HepG2 (cell line): Measurements from ENCODE around the gene OLR1. TPM values are rescaled to one million over a fixed set of nuclear protein-coding genes. Genes with fewer than 3 reads are reported as not detected.

Experiments
- CEBPB ChIP-seq: IDR thresholded peaks from 2 replicates; pipeline ENCODE4 v1.6.1; 2011; ENCODE audit warnings: low read depth, low read length, improper control_type of control experiment, borderline replicate concordance
- ELF1 ChIP-seq: sonication (generic); formaldehyde crosslinking; IDR thresholded peaks from 2 replicates; pipeline ENCODE4 v1.4.0; 2020; ENCODE audit warnings: missing genetic modification reagents
- HMG20B ChIP-seq: conservative IDR thresholded peaks from 2 replicates; pipeline ENCODE4 v1.6.1; 2016; ENCODE audit warnings: missing genetic modification reagents, missing compliant biosample characterization
- HNF4A ChIP-seq: sonication (generic); formaldehyde crosslinking; IDR thresholded peaks from 2 replicates; pipeline ENCODE4 v1.4.0; 2020; ENCODE audit warnings: missing genetic modification reagents
- HNF4G ChIP-seq, 2 experiments: sonication (generic) in 1 of 2; formaldehyde crosslinking in 1 of 2; IDR thresholded peaks; 2 replicates each; pipeline versions ENCODE4 v1.4.0 to v1.6.1; 2011 to 2020; ENCODE audit warnings: borderline replicate concordance in 2 of 2, low read depth in 2 of 2, mild to moderate bottlenecking in 2 of 2, low read length in 1 of 2, missing genetic modification reagents in 1 of 2, moderate library complexity in 1 of 2
- KLF6 ChIP-seq: IDR thresholded peaks from 2 replicates; pipeline ENCODE4 v1.8.0; 2016; ENCODE audit warnings: missing biosample characterization, missing genetic modification reagents
- MEIS2 ChIP-seq: sonication (generic); formaldehyde crosslinking; IDR thresholded peaks from 2 replicates; pipeline ENCODE4 v1.9.0; 2021; ENCODE audit warnings: mild to moderate bottlenecking, missing genetic modification reagents
- MIXL1 ChIP-seq: IDR thresholded peaks from 2 replicates; pipeline ENCODE4 v1.6.1; 2016
- NCOR1 ChIP-seq: fragments of 200-600 bp; sonication (generic); IDR thresholded peaks from 2 replicates; pipeline ENCODE4 v1.7.0; 2017; ENCODE audit warnings: antibody characterized with exemption, low read length, borderline replicate concordance
- PLRG1 ChIP-seq: fragments of 450-650 bp; conservative IDR thresholded peaks from 2 replicates; pipeline ENCODE4 v1.6.1; 2016
- SETDB1 ChIP-seq: sonication (generic); formaldehyde crosslinking; IDR thresholded peaks from 2 replicates; pipeline ENCODE4 v1.5.1; 2020; ENCODE audit warnings: missing genetic modification reagents, mild to moderate bottlenecking, borderline replicate concordance
- TOPORS ChIP-seq: sonication (generic); formaldehyde crosslinking; IDR thresholded peaks from 2 replicates; pipeline ENCODE4 v1.8.0; 2023; ENCODE audit warnings: mild to moderate bottlenecking, missing genetic modification reagents
- ZBTB20 ChIP-seq: sonication (generic); formaldehyde crosslinking; IDR thresholded peaks from 2 replicates; pipeline ENCODE4 v1.8.1; 2023; ENCODE audit warnings: missing genetic modification reagents, low read depth, mild to moderate bottlenecking, borderline replicate concordance
- ZFAT ChIP-seq: sonication (generic); formaldehyde crosslinking; conservative IDR thresholded peaks from 2 replicates; pipeline ENCODE4 v1.8.1; 2023; ENCODE audit warnings: missing genetic modification reagents, inconsistent platforms
- ZNF576 ChIP-seq: sonication (generic); formaldehyde crosslinking; IDR thresholded peaks from 2 replicates; pipeline ENCODE4 v1.4.0; 2020; ENCODE audit warnings: mild to moderate bottlenecking, missing genetic modification reagents
- ZNF841 ChIP-seq: sonication (generic); formaldehyde crosslinking; IDR thresholded peaks from 2 replicates; pipeline ENCODE4 v1.8.1; 2023; ENCODE audit warnings: missing genetic modification reagents, borderline replicate concordance
- polyA plus RNA-seq, 8 experiments: library from polyadenylated mRNA; depleted of rRNA in 3 of 8; stranded (reverse) in 7 of 8; unstranded in 1 of 8; fragments of >200 nt; fragmentation: Illumina TruSeq in 4 of 8; extraction: Trizol in 4 of 8; gene quantifications; 2 replicates each; pipeline versions ENCODE4 v1.2.1 to v1.2.3, GENCODE V29; 2011 to 2016; ENCODE audit warnings: low read depth in 4 of 8, missing spikeins in 1 of 8, mixed read lengths in 1 of 8; ENCODE audit not compliant: insufficient read depth in 1 of 8
- total RNA-seq, 5 experiments: library from RNA; depleted of rRNA; stranded (reverse); fragments of >200 nt; fragmentation: Illumina TruSeq; extraction: Trizol; gene quantifications; 2 replicates each; pipeline ENCODE4 v1.2.3, GENCODE V29; 2016; ENCODE audit warnings: low read depth in 1 of 5
- TF ChIP-seq, protein P1 (sequence below): sonication (generic); formaldehyde crosslinking; IDR thresholded peaks from 2 replicates; pipeline ENCODE4 v1.4.0; 2020; ENCODE audit warnings: missing genetic modification reagents
- TF ChIP-seq, protein P2 (sequence below): sonication (generic); formaldehyde crosslinking; IDR thresholded peaks from 2 replicates; pipeline ENCODE4 v1.4.0; 2020; ENCODE audit warnings: missing genetic modification reagents, borderline replicate concordance
- TF ChIP-seq, protein P3 (sequence below), 2 experiments: sonication (generic) in 1 of 2; formaldehyde crosslinking in 1 of 2; IDR thresholded peaks; 2 replicates each; pipeline versions ENCODE4 v1.6.1 to v1.9.0; 2014 to 2022; ENCODE audit warnings: antibody characterized with exemption in 1 of 2, borderline replicate concordance in 1 of 2, inconsistent platforms in 1 of 2, low read depth in 1 of 2, missing genetic modification reagents in 1 of 2

Gene OLR1
- total and polyA plus RNA-seq, 2 of the 13 experiments (the other 11 are each of a cell fraction or from before 2014, with no cell fraction given) = not detected

GRCh38 chr12:10211940-10212738 lies 40.2 kb upstream of the OLR1 start (continued):
- no peak for TF ChIP-seq ZFAT (CRISPR knock-in tag)
- no peak for TF ChIP-seq MEIS2 (CRISPR knock-in tag)
- TF ChIP-seq, protein P1, sequence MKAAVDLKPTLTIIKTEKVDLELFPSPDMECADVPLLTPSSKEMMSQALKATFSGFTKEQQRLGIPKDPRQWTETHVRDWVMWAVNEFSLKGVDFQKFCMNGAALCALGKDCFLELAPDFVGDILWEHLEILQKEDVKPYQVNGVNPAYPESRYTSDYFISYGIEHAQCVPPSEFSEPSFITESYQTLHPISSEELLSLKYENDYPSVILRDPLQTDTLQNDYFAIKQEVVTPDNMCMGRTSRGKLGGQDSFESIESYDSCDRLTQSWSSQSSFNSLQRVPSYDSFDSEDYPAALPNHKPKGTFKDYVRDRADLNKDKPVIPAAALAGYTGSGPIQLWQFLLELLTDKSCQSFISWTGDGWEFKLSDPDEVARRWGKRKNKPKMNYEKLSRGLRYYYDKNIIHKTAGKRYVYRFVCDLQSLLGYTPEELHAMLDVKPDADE = no peak
- no peak for TF ChIP-seq SETDB1
- TF ChIP-seq KLF6 (CRISPR knock-in tag) = 0 out of 2 replicates have a peak, but pooled peaks have one; percentile 48
- TF ChIP-seq, protein P2, sequence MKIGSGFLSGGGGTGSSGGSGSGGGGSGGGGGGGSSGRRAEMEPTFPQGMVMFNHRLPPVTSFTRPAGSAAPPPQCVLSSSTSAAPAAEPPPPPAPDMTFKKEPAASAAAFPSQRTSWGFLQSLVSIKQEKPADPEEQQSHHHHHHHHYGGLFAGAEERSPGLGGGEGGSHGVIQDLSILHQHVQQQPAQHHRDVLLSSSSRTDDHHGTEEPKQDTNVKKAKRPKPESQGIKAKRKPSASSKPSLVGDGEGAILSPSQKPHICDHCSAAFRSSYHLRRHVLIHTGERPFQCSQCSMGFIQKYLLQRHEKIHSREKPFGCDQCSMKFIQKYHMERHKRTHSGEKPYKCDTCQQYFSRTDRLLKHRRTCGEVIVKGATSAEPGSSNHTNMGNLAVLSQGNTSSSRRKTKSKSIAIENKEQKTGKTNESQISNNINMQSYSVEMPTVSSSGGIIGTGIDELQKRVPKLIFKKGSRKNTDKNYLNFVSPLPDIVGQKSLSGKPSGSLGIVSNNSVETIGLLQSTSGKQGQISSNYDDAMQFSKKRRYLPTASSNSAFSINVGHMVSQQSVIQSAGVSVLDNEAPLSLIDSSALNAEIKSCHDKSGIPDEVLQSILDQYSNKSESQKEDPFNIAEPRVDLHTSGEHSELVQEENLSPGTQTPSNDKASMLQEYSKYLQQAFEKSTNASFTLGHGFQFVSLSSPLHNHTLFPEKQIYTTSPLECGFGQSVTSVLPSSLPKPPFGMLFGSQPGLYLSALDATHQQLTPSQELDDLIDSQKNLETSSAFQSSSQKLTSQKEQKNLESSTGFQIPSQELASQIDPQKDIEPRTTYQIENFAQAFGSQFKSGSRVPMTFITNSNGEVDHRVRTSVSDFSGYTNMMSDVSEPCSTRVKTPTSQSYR (CRISPR knock-in tag) = no peak
- TF ChIP-seq ZNF841 (CRISPR knock-in tag) = no peak
- peak; percentile 80; the same call in 1 of the 2 replicates for TF ChIP-seq ZBTB20 (CRISPR knock-in tag)
- no peak for TF ChIP-seq NCOR1
- TF ChIP-seq HNF4G (IDR thresholded peaks at IDR 0.05; ENCODE audit: borderline replicate concordance, low read depth, low read length) = no peak
- TF ChIP-seq HNF4G (CRISPR knock-in tag; IDR thresholded peaks at IDR 0.05; ENCODE audit: borderline replicate concordance, low read depth) = no peak; the same call in 1 of the 2 replicates
- no peak for TF ChIP-seq ELF1
- TF ChIP-seq, protein P3, sequence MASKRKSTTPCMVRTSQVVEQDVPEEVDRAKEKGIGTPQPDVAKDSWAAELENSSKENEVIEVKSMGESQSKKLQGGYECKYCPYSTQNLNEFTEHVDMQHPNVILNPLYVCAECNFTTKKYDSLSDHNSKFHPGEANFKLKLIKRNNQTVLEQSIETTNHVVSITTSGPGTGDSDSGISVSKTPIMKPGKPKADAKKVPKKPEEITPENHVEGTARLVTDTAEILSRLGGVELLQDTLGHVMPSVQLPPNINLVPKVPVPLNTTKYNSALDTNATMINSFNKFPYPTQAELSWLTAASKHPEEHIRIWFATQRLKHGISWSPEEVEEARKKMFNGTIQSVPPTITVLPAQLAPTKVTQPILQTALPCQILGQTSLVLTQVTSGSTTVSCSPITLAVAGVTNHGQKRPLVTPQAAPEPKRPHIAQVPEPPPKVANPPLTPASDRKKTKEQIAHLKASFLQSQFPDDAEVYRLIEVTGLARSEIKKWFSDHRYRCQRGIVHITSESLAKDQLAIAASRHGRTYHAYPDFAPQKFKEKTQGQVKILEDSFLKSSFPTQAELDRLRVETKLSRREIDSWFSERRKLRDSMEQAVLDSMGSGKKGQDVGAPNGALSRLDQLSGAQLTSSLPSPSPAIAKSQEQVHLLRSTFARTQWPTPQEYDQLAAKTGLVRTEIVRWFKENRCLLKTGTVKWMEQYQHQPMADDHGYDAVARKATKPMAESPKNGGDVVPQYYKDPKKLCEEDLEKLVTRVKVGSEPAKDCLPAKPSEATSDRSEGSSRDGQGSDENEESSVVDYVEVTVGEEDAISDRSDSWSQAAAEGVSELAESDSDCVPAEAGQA (IDR thresholded peaks at IDR 0.05; ENCODE audit: low read depth) = peak; percentile 67; the same call in 1 of the 2 replicates
- TF ChIP-seq, protein P3 (CRISPR knock-in tag; IDR thresholded peaks at IDR 0.05; ENCODE audit: borderline replicate concordance) = no peak
- no peak for TF ChIP-seq CEBPB
- peak; percentile 19; the same call in 1 of the 2 replicates for TF ChIP-seq TOPORS (CRISPR knock-in tag)
- no peak for TF ChIP-seq PLRG1
- TF ChIP-seq ZNF576 (CRISPR knock-in tag) = no peak
- no peak for TF ChIP-seq HMG20B (CRISPR knock-in tag)
- TF ChIP-seq HNF4A = peak; percentile 59
- no peak for TF ChIP-seq MIXL1 (CRISPR knock-in tag)
